ENCODE measurements around the gene PCDHGA1.
"Not testable (repeated sequence)": the region's sequence is repeated elsewhere in the genome, so short reads cannot be mapped to it uniquely, and the experiment has no call there.

Gene PCDHGA1

DNA sequence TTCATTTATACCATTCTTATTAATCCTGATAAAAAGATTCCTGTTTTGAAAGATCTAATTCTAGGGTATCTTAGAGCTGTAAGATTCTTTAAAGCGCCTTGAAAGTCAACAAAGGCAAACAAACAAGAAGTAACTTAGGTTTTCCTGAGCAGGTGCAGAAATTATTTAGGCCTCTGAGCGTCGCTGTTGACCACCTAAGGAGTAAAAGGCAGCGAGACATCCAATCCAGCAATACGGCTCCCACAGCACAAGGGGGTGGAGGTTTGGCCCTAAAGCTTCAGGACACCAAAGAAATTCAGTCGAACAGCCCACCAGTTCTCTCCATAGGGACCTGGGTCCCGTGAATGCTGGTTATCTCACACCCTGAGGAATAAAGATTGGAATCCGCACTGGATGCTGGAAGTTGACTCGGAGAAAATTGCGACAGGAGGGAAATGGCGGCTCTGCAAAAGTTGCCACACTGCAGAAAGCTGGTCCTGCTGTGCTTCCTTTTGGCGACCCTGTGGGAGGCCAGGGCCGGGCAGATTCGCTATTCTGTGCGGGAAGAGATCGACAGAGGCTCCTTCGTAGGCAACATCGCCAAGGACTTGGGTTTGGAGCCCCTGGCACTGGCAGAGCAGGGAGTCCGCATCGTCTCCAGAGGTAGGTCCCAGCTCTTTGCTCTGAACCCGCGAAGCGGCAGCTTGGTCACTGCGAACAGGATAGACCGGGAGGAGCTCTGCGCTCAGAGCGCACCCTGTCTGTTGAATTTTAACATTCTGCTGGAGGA is 8.4 kb downstream of the PCDHGA1 start, which contains the start of gene PCDHGA2:
Gene PCDHGA2, plus strand, starts transcription at position 223 of the 769 bp plus-strand sequence.
- 0 out of 2 replicates have a peak, but pooled peaks cover 7% of the 10 kb centered on the region for H3K27me3 ChIP-seq (replicated peaks; ENCODE audit: insufficient read depth, low read length)
- no peaks in the 10 kb centered on the region for H3K4me1 ChIP-seq (ENCODE audit: low read length)
- no peak within 1 kb of the TSS for H3K27ac ChIP-seq (ENCODE audit: low read length)
- H2AFZ ChIP-seq (ENCODE audit: low read length), result no peak within 1 kb of the TSS; the same call in 1 of the 2 replicates
- no peaks in the 10 kb centered on the region for H3K9me2 ChIP-seq (replicated peaks; ENCODE audit: insufficient read depth, low read length)
- TF ChIP-seq EZH2phosphoT487 (IDR thresholded peaks at IDR 0.05; ENCODE audit: low read length), result no peak
- TF ChIP-seq, protein P1, sequence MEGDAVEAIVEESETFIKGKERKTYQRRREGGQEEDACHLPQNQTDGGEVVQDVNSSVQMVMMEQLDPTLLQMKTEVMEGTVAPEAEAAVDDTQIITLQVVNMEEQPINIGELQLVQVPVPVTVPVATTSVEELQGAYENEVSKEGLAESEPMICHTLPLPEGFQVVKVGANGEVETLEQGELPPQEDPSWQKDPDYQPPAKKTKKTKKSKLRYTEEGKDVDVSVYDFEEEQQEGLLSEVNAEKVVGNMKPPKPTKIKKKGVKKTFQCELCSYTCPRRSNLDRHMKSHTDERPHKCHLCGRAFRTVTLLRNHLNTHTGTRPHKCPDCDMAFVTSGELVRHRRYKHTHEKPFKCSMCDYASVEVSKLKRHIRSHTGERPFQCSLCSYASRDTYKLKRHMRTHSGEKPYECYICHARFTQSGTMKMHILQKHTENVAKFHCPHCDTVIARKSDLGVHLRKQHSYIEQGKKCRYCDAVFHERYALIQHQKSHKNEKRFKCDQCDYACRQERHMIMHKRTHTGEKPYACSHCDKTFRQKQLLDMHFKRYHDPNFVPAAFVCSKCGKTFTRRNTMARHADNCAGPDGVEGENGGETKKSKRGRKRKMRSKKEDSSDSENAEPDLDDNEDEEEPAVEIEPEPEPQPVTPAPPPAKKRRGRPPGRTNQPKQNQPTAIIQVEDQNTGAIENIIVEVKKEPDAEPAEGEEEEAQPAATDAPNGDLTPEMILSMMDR (IDR thresholded peaks at IDR 0.05; ENCODE audit: low read length), result peak; percentile 49
- peak; percentile 37 for DNase-seq
- no peaks in the 10 kb centered on the region for H3F3A ChIP-seq (ENCODE audit: insufficient read depth, low read length)
- H3K4me2 ChIP-seq (ENCODE audit: low read depth, low read length), result no peak within 1 kb of the TSS
- H3K36me3 ChIP-seq (replicated peaks; ENCODE audit: insufficient read depth, low read length), result no peaks in the 10 kb centered on the region
- H3K9ac ChIP-seq (ENCODE audit: low read length), result no peak within 1 kb of the TSS
- H3K4me3 ChIP-seq (ENCODE audit: low read length), result peak within 1 kb of the TSS; percentile 7; the same call in 1 of the 2 replicates
- H3K79me2 ChIP-seq (ENCODE audit: low read length), result no peaks in the 10 kb centered on the region
- no peaks in the 10 kb centered on the region for H4K20me1 ChIP-seq (ENCODE audit: insufficient read depth, low read length)
- no peaks in the 10 kb centered on the region for H3K9me3 ChIP-seq (replicated peaks; ENCODE audit: insufficient read depth, low read length)

GRCh38 chr5:141340781-141341354 is 10.6 kb downstream of the PCDHGA1 start:
- H3K4me2 ChIP-seq (ENCODE audit: low read depth, low read length); H3K27me3 ChIP-seq (replicated peaks; ENCODE audit: insufficient read depth, low read length); H2AFZ ChIP-seq (ENCODE audit: low read length); H3K79me2 ChIP-seq (ENCODE audit: low read length); H4K20me1 ChIP-seq (ENCODE audit: insufficient read depth, low read length); H3K9me2 ChIP-seq (replicated peaks; ENCODE audit: insufficient read depth, low read length); H3K36me3 ChIP-seq (replicated peaks; ENCODE audit: insufficient read depth, low read length); H3K9ac ChIP-seq (ENCODE audit: low read length); H3K4me3 ChIP-seq (ENCODE audit: low read length); H3F3A ChIP-seq (ENCODE audit: insufficient read depth, low read length); DNase-seq; H3K27ac ChIP-seq (ENCODE audit: low read length); H3K9me3 ChIP-seq (replicated peaks; ENCODE audit: insufficient read depth, low read length); H3K4me1 ChIP-seq (ENCODE audit: low read length): not testable (repeated sequence)

- TF ChIP-seq EZH2phosphoT487 (IDR thresholded peaks at IDR 0.05; ENCODE audit: low read length) (no peak), EZH2 (optimal IDR thresholded peaks at IDR 0.05; ENCODE audit: low read depth, low read length) (no peak)
- TF ChIP-seq, protein P1 (IDR thresholded peaks at IDR 0.05; ENCODE audit: low read length), result no peak
- no peaks in the 10 kb centered on the region for H4K20me1 ChIP-seq (ENCODE audit: insufficient read depth, low read length)
Observed at GRCh38 chr5:141342773-141343172, 12.5 kb downstream of the PCDHGA1 start.

More at GRCh38 chr5:141342773-141343172, 12.5 kb downstream of the PCDHGA1 start:
- Histone ChIP-seq H3F3A (ENCODE audit: insufficient read depth, low read length) (no peaks in the 10 kb centered on the region), H3K4me2 (ENCODE audit: low read depth, low read length) (no peak overlapping the region), H3K9me3 (replicated peaks; ENCODE audit: insufficient read depth, low read length) (no peaks in the 10 kb centered on the region), H3K36me3 (replicated peaks; ENCODE audit: insufficient read depth, low read length) (no peaks in the 10 kb centered on the region), H3K27me3 (replicated peaks; ENCODE audit: insufficient read depth, low read length) (no peaks in the 10 kb centered on the region; the same call in 1 of the 2 replicates), H3K4me1 (ENCODE audit: low read length) (no peaks in the 10 kb centered on the region), H3K79me2 (ENCODE audit: low read length) (no peaks in the 10 kb centered on the region), H3K9ac (ENCODE audit: low read length) (no peak overlapping the region), H3K4me3 (ENCODE audit: low read length) (no peak overlapping the region), H3K27ac (ENCODE audit: low read length) (no peak overlapping the region), H3K9me2 (replicated peaks; ENCODE audit: insufficient read depth, low read length) (no peaks in the 10 kb centered on the region), H2AFZ (ENCODE audit: low read length) (no peak overlapping the region)
- DNase-seq, result no peak
